Fibroblast of the aortic adventitia (primary cell): Measurements from ENCODE around the gene LASP1. TPM values are rescaled to one million over a fixed set of nuclear protein-coding genes. Genes with fewer than 3 reads are reported as not detected.
A peak's percentile ranks its signal among the peaks of the same experiment; 100 is the strongest.

Experiments used
- DNase-seq: peaks from one replicate; pipeline ENCODE4 v3.0.0-alpha.2; 2010; ENCODE audit warnings: low read depth
- H3K4me3 ChIP-seq: 2 replicates; pipeline ENCODE4 v1.5.1; 2011; ENCODE audit warnings: low read depth, mild to moderate bottlenecking, control low read depth, low read length, moderate library complexity
- CTCF ChIP-seq: IDR thresholded peaks from 2 replicates; pipeline ENCODE4 v1.5.1; 2011; ENCODE audit warnings: mild to moderate bottlenecking, low read length, control low read depth, inconsistent platforms; ENCODE audit not compliant: insufficient read depth
- small RNA-seq: library from RNA; depleted of rRNA; stranded (forward); fragments of <200 nt; gene quantifications from one replicate; pipeline ENCODE3, GENCODE V24; 2012
- total RNA-seq: library from RNA; depleted of rRNA; stranded (reverse); fragments of >200 nt; gene quantifications from 2 replicates; pipeline ENCODE4 v1.2.3, GENCODE V29; 2012; ENCODE audit warnings: low replicate concordance

Gene LASP1
- total RNA-seq, 1 donor, result 174 TPM

- no peak for TF ChIP-seq CTCF
- no peak for DNase-seq
- H3K4me3 ChIP-seq, result no peak overlapping the region
These were observed 90.5 kb downstream of the LASP1 start for GRCh38 chr17:38960402-38960801.

- DNase-seq, result no peak
- no peak for TF ChIP-seq CTCF
- no peak overlapping the region for H3K4me3 ChIP-seq
These were observed 91.6 kb downstream of the LASP1 start for GRCh38 chr17:38961413-38961812.

GRCh38 chr17:38967290-38967738 lies 97.5 kb downstream of the LASP1 start, which contains the start of gene FBXO47:
Gene FBXO47 (minus strand): TSS chr17:38967403. CDS start chr17:38963025, 4,378 bp downstream.
- peak; percentile 83 for DNase-seq
- peak within 1 kb of the TSS; percentile 50 for H3K4me3 ChIP-seq
- TF ChIP-seq CTCF, result peak; percentile 11

- TF ChIP-seq CTCF, result no peak
- DNase-seq, result no peak
- no peak overlapping the region for H3K4me3 ChIP-seq
These were observed 99.4 kb downstream of the LASP1 start for GRCh38 chr17:38969281-38969680.

- H3K4me3 ChIP-seq, result no peak overlapping the region
- no peak for DNase-seq
- TF ChIP-seq CTCF, result no peak
These were observed 100.3 kb downstream of the LASP1 start for GRCh38 chr17:38970128-38970527.

- DNase-seq, result no peak
- TF ChIP-seq CTCF, result no peak
These were observed 100.9 kb downstream of the LASP1 start for GRCh38 chr17:38970804-38971203.

More at GRCh38 chr17:38970804-38971203, 100.9 kb downstream of the LASP1 start:
- no peak overlapping the region for H3K4me3 ChIP-seq

Small RNAs within 50 kb of the gene (small RNA-seq; reads per million reads assigned to genes)
- gene MIR4727 (not detected), gene MIR6779 (not detected), gene SNORA21 (not detected), gene SNORA21B (not detected)

Other genes starting within 250 kb of the LASP1 start
- 0.99 and 5.0 TPM in 2 replicates for gene EPOP, start 195.1 kb upstream of the LASP1 start, total RNA-seq
- 19.1 and 38.7 TPM in 2 replicates for gene MLLT6, start 164.8 kb upstream of the LASP1 start, total RNA-seq
- 3.4 and 6.5 TPM in 2 replicates for gene CISD3, start 139.7 kb upstream of the LASP1 start, total RNA-seq
- gene PCGF2, start 121.7 kb upstream of the LASP1 start, total RNA-seq, result 2.9 and 4.8 TPM in 2 replicates
- gene PSMB3, start 117.3 kb upstream of the LASP1 start, total RNA-seq, result 78.7 and 293 TPM in 2 replicates
- 25.2 and 56.8 TPM in 2 replicates for gene PIP4K2B, start 70.5 kb upstream of the LASP1 start, total RNA-seq
- 10.4 and 27.8 TPM in 2 replicates for gene CWC25, start 44.7 kb upstream of the LASP1 start, total RNA-seq
- gene RPL23, start 16.3 kb upstream of the LASP1 start, total RNA-seq, result 638 and 2,401 TPM in 2 replicates
- under 0.01 TPM in 1 of 2 replicates, not detected in the other for gene FBXO47, start 97.3 kb downstream of the LASP1 start, total RNA-seq